Measurements from ENCODE around the gene MAPK14. TPM values are rescaled to one million over a fixed set of nuclear protein-coding genes. Genes with fewer than 3 reads are reported as not detected.
A peak's percentile ranks its signal among the peaks of the same experiment; 100 is the strongest.

MAPK14 gene
- total and polyA plus RNA-seq, 8 donors: 52.9 to 84.1 (median 68.3) TPM

GRCh38 chr6:36075656-36076055, 48.0 kb downstream of the MAPK14 start:
- Histone ChIP-seq H3K4me3 (no peak overlapping the region), H3K4me1 (peaks cover 0 to 10% of the 10 kb centered on the region in 2 donors), H3K27ac (no peak overlapping the region), H3K27me3 (no peaks in the 10 kb centered on the region), H3K9me3 (no peaks in the 10 kb centered on the region), H3K36me3 (peaks cover 8 to 57% of the 10 kb centered on the region in 2 donors)
- intact Hi-C loops (cut with DNase I): no loop called here
- peak in 1 of 2 donors; percentile 20 for TF ChIP-seq CTCF (IDR thresholded peaks at IDR 0.05)
- no peak for DNase-seq
- peak; percentile 24 for ATAC-seq

GRCh38 chr6:36076178-36077063, 48.8 kb downstream of the MAPK14 start:
- Histone ChIP-seq H3K4me1 (peaks cover 0 to 10% of the 10 kb centered on the region in 2 donors), H3K27me3 (no peaks in the 10 kb centered on the region), H3K4me3 (no peak overlapping the region), H3K9me3 (no peaks in the 10 kb centered on the region), H3K36me3 (peaks cover 8 to 64% of the 10 kb centered on the region in 2 donors), H3K27ac (no peak overlapping the region)
- ATAC-seq: no peak
- TF ChIP-seq CTCF (IDR thresholded peaks at IDR 0.05): peak in 1 of 2 donors; percentile 4
- intact Hi-C loops (cut with DNase I): no loop called here
- no peak for DNase-seq

- no peak for ATAC-seq
- Histone ChIP-seq H3K27me3 (no peaks in the 10 kb centered on the region), H3K27ac (no peak overlapping the region), H3K36me3 (peaks cover 8 to 82% of the 10 kb centered on the region in 2 donors), H3K4me3 (no peak overlapping the region), H3K9me3 (no peaks in the 10 kb centered on the region), H3K4me1 (no peaks in the 10 kb centered on the region)
- TF ChIP-seq CTCF (IDR thresholded peaks at IDR 0.05): no peak
- no peak for DNase-seq
- intact Hi-C loops (cut with DNase I): no loop called here
These were observed 50.6 kb downstream of the MAPK14 start for GRCh38 chr6:36078159-36078558.

- H3K4me1 ChIP-seq: no peaks in the 10 kb centered on the region
- ATAC-seq: no peak
- intact Hi-C loops (cut with DNase I): no loop called here
- no peaks in the 10 kb centered on the region for H3K27me3 ChIP-seq
- no peak overlapping the region for H3K27ac ChIP-seq
- no peak for TF ChIP-seq CTCF (IDR thresholded peaks at IDR 0.05)
- DNase-seq: no peak
- no peaks in the 10 kb centered on the region for H3K9me3 ChIP-seq
- H3K4me3 ChIP-seq: no peak overlapping the region
- peaks cover 8 to 93% of the 10 kb centered on the region in 2 donors for H3K36me3 ChIP-seq
These were observed 52.0 kb downstream of the MAPK14 start for GRCh38 chr6:36079601-36080000.

GRCh38 chr6:36082318-36082717, 54.7 kb downstream of the MAPK14 start:
- H3K36me3 ChIP-seq: peaks cover 8 to 80% of the 10 kb centered on the region in 2 donors
- no peaks in the 10 kb centered on the region for H3K4me1 ChIP-seq
- TF ChIP-seq CTCF (IDR thresholded peaks at IDR 0.05): no peak

More at GRCh38 chr6:36082318-36082717, 54.7 kb downstream of the MAPK14 start:
- ATAC-seq (no peak), DNase-seq (no peak)
- Histone ChIP-seq H3K27me3 (no peaks in the 10 kb centered on the region), H3K9me3 (no peaks in the 10 kb centered on the region), H3K4me3 (no peak overlapping the region), H3K27ac (no peak overlapping the region)
- intact Hi-C loops (cut with DNase I): no loop called here
